HepG2 (cell line): ENCODE data around the gene SIGMAR1. TPM values are rescaled to one million over a fixed set of nuclear protein-coding genes. Genes with fewer than 3 reads are reported as not detected.

Source experiments
- ATAC-seq: fragments of 200-7000 bp; cut with Tn5 transposase; 3 replicates; pipeline ENCODE4 v1.9.1; 2020; ENCODE audit warnings: mild to moderate bottlenecking, moderate library complexity
- BruUV-seq: library from RNA; stranded (reverse); fragments of 400-500 nt; replicated peaks from 2 replicates; lab custom pipeline; 2021; lab: Mats Ljungman, UMichigan
- CTCF ChIA-PET: fragments of 300-600 bp; formaldehyde crosslinking; extraction: SDS; loops from one replicate; lab custom pipeline; 2021; ENCODE audit warnings: low total read pairs, inconsistent platforms, low intra/inter-chr PET ratio; lab: Yijun Ruan, JAX
- POLR2A ChIA-PET: fragments of 350-600 bp; sonication (Branson Sonifier 250); formaldehyde crosslinking; loops from one replicate; lab custom pipeline; 2020; ENCODE audit warnings: antibody characterized with exemption, inconsistent platforms; lab: Yijun Ruan, JAX
- DNase-seq: peaks from one replicate; pipeline ENCODE4 v3.0.0-alpha.2; 2015; ENCODE audit warnings: low spot score
- FAIRE-seq: peaks from 3 replicates; lab custom pipeline; 2011; peaks lifted over from hg19 to GRCh38; lab: Jason Lieb, UNC
- H2AFZ ChIP-seq: one replicate; pipeline ENCODE4 v1.6.1; 2011; ENCODE audit warnings: low read length, inconsistent platforms
- H3K27ac ChIP-seq: fragments of 300-600 bp; 3 replicates; pipeline ENCODE4 v1.8.0; 2011; ENCODE audit warnings: mixed run types, mild to moderate bottlenecking, mixed read lengths, low read length, inconsistent platforms; ENCODE audit not compliant: insufficient read depth; ENCODE audit errors: extremely low read length
- H3K27me3 ChIP-seq, 2 experiments: fragments of 200-600 bp in 1 of 2; 2 replicates in 1 of 2; 3 replicates in 1 of 2; pipeline versions ENCODE4 v1.6.0 to v1.8.0; 2011; ENCODE audit warnings: low read length in 2 of 2, mild to moderate bottlenecking in 2 of 2, moderate library complexity in 2 of 2, inconsistent platforms in 1 of 2; ENCODE audit not compliant: insufficient read depth in 2 of 2, control insufficient read depth in 1 of 2
- H3K36me3 ChIP-seq, 2 experiments: fragments of 200-600 bp in 1 of 2; replicated peaks in 1 of 2; 2 replicates in 1 of 2; 3 replicates in 1 of 2; pipeline versions ENCODE4 v1.5.1 to v1.8.0; 2011; ENCODE audit warnings: low read length in 2 of 2, inconsistent platforms in 1 of 2; ENCODE audit not compliant: insufficient read depth in 2 of 2, control insufficient read depth in 1 of 2
- H3K4me1 ChIP-seq: 2 replicates; pipeline ENCODE4 v1.5.1; 2012; ENCODE audit warnings: low read length, inconsistent platforms; ENCODE audit not compliant: insufficient read depth
- H3K4me2 ChIP-seq: 2 replicates; pipeline ENCODE4 v1.6.0; 2011; ENCODE audit warnings: low read depth, low read length, inconsistent platforms
- H3K4me3 ChIP-seq, 3 experiments: fragments of 200-600 bp in 1 of 3; sonication (generic), shearing (Covaris generic) in 1 of 3; replicated peaks in 1 of 3; 2 replicates each; pipeline ENCODE4 v1.5.1; 2011 to 2016; ENCODE audit warnings: low read length in 3 of 3, inconsistent platforms in 2 of 3, low read depth in 2 of 3, mild to moderate bottlenecking in 2 of 3, control low read depth in 1 of 3, mixed read lengths in 1 of 3; ENCODE audit not compliant: insufficient read depth in 1 of 3
- H3K79me2 ChIP-seq: one replicate; pipeline ENCODE4 v1.6.1; 2011; ENCODE audit warnings: low read length, inconsistent platforms; ENCODE audit not compliant: insufficient read depth
- H3K9ac ChIP-seq: 2 replicates; pipeline ENCODE4 v1.6.0; 2011; ENCODE audit warnings: mild to moderate bottlenecking, low read depth, low read length, inconsistent platforms; ENCODE audit not compliant: insufficient read depth
- H3K9me3 ChIP-seq: 2 replicates; pipeline ENCODE4 v1.5.1; 2012; ENCODE audit warnings: mild to moderate bottlenecking, low read length
- H4K20me1 ChIP-seq: 2 replicates; pipeline ENCODE4 v1.6.0; 2011; ENCODE audit warnings: inconsistent platforms, mild to moderate bottlenecking, low read length, moderate library complexity; ENCODE audit not compliant: insufficient read depth
- ARNT ChIP-seq: fragments of 450-650 bp; IDR thresholded peaks from 2 replicates; pipeline ENCODE4 v1.6.1; 2017
- CHCHD3 ChIP-seq: sonication (generic); formaldehyde crosslinking; IDR thresholded peaks from 2 replicates; pipeline ENCODE4 v1.8.0; 2022; ENCODE audit warnings: mild to moderate bottlenecking, missing genetic modification reagents, moderate library complexity
- GATA4 ChIP-seq: sonication (generic); IDR thresholded peaks from 2 replicates; pipeline ENCODE4 v1.6.1; 2016; ENCODE audit warnings: antibody characterized with exemption, low read depth, borderline replicate concordance
- MAFF ChIP-seq: IDR thresholded peaks from 2 replicates; pipeline ENCODE4 v1.6.1; 2011; ENCODE audit warnings: low read depth, low read length, improper control_type of control experiment
- MED1 ChIP-seq: sonication (generic); formaldehyde crosslinking; IDR thresholded peaks from 2 replicates; pipeline ENCODE4 v1.4.0; 2020; ENCODE audit warnings: missing genetic modification reagents
- MED8 ChIP-seq: sonication (generic); formaldehyde crosslinking; IDR thresholded peaks from 2 replicates; pipeline ENCODE4 v1.8.1; 2023; ENCODE audit warnings: mild to moderate bottlenecking, missing genetic modification reagents; ENCODE audit not compliant: insufficient replicate concordance
- RBM22 ChIP-seq: fragments of 200-400 bp; formaldehyde crosslinking; optimal IDR thresholded peaks from 2 replicates; pipeline ENCODE3; 2017; ENCODE audit warnings: mild to moderate bottlenecking, low read length, moderate library complexity
- SKIL ChIP-seq: sonication (generic); formaldehyde crosslinking; IDR thresholded peaks from 2 replicates; pipeline ENCODE4 v1.8.0; 2022; ENCODE audit warnings: missing genetic modification reagents, mild to moderate bottlenecking, moderate library complexity, borderline replicate concordance
- SP1 ChIP-seq, 2 experiments: fragments of 450-650 bp in 1 of 2; sonication (generic) in 1 of 2; formaldehyde crosslinking in 1 of 2; IDR thresholded peaks; 2 replicates each; pipeline versions ENCODE4 v1.4.0 to v1.6.1; 2016 to 2020; ENCODE audit warnings: missing genetic modification reagents in 1 of 2
- ZNF496 ChIP-seq: sonication (generic); formaldehyde crosslinking; IDR thresholded peaks from 2 replicates; pipeline ENCODE4 v1.8.1; 2023; ENCODE audit warnings: mild to moderate bottlenecking, moderate library complexity, missing genetic modification reagents; ENCODE audit not compliant: insufficient replicate concordance
- ZNF720 ChIP-seq: sonication (generic); formaldehyde crosslinking; IDR thresholded peaks from 2 replicates; pipeline ENCODE4 v1.4.0; 2020; ENCODE audit warnings: missing genetic modification reagents
- ZNF775 ChIP-seq: sonication (generic); formaldehyde crosslinking; IDR thresholded peaks from 2 replicates; pipeline ENCODE4 v1.4.0; 2020; ENCODE audit warnings: missing genetic modification reagents, mild to moderate bottlenecking, moderate library complexity, borderline replicate concordance
- ZNF816 ChIP-seq: sonication (generic); formaldehyde crosslinking; IDR thresholded peaks from 2 replicates; pipeline ENCODE4 v1.8.0; 2022; ENCODE audit warnings: missing genetic modification reagents, mild to moderate bottlenecking, borderline replicate concordance
- ZNF841 ChIP-seq: sonication (generic); formaldehyde crosslinking; IDR thresholded peaks from 2 replicates; pipeline ENCODE4 v1.8.1; 2023; ENCODE audit warnings: missing genetic modification reagents, borderline replicate concordance
- ZSCAN20 ChIP-seq: sonication (generic); formaldehyde crosslinking; IDR thresholded peaks from 2 replicates; pipeline ENCODE4 v1.4.0; 2020; ENCODE audit warnings: missing genetic modification reagents, mild to moderate bottlenecking, borderline replicate concordance
- WGBS: methylation state at CpG from one replicate; pipeline ENCODE4 v1.1.6; 2017; ENCODE audit warnings: low lambda C conversion rate; 5-methylcytosine and 5-hydroxymethylcytosine counted together
- in situ Hi-C: cut with HindIII; loops from 2 replicates; pipeline ENCODE4 v1.10.0; 2017; ENCODE audit warnings: low pct_unique_long_range_greater_than_20kb; ENCODE audit not compliant: extremely low pct_ligation_motif_present
- intact Hi-C: fragments of 100-400 bp; cut with micrococcal nuclease; formaldehyde crosslinking; loops from one replicate; pipeline ENCODE4 v1.10.0; 2022; ENCODE audit not compliant: unreplicated experiment
- polyA plus RNA-seq, 8 experiments: library from polyadenylated mRNA; depleted of rRNA in 3 of 8; stranded (reverse) in 7 of 8; unstranded in 1 of 8; fragments of >200 nt; fragmentation: Illumina TruSeq in 4 of 8; extraction: Trizol in 4 of 8; gene quantifications; 2 replicates each; pipeline versions ENCODE4 v1.2.1 to v1.2.3, GENCODE V29; 2011 to 2016; ENCODE audit warnings: low read depth in 4 of 8, missing spikeins in 1 of 8, mixed read lengths in 1 of 8; ENCODE audit not compliant: insufficient read depth in 1 of 8
- total RNA-seq, 5 experiments: library from RNA; depleted of rRNA; stranded (reverse); fragments of >200 nt; fragmentation: Illumina TruSeq; extraction: Trizol; gene quantifications; 2 replicates each; pipeline ENCODE4 v1.2.3, GENCODE V29; 2016; ENCODE audit warnings: low read depth in 1 of 5
- TF ChIP-seq, protein P1 (sequence below): fragments of 450-650 bp; IDR thresholded peaks from 2 replicates; pipeline ENCODE4 v1.6.1; 2016

SIGMAR1 gene
- total and polyA plus RNA-seq, 2 of the 13 experiments (the other 11 are each of a cell fraction or from before 2014, with no cell fraction given) = 38.9 to 60.8 TPM

DNA sequence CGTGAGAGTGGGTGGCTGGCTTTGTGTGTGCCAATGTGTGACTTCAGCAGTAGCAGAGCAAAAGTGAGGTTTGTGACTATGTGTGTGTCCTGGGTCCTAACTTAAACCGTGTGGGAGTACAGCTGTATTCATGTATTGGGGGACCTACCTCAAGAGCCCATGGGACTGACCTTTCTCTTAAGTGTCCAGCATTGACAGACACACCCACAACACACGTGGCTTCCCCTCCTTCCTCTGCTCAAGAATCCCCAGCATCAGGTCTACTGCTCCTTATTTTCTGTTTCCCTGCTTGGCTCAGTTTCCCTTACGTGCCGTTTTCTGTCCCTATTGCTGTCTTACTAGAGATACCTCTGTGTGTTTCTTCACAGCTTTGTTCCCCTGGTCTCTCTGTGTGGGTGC lies 15.0 kb upstream of the SIGMAR1 start (continued):
- TF ChIP-seq, protein P1, sequence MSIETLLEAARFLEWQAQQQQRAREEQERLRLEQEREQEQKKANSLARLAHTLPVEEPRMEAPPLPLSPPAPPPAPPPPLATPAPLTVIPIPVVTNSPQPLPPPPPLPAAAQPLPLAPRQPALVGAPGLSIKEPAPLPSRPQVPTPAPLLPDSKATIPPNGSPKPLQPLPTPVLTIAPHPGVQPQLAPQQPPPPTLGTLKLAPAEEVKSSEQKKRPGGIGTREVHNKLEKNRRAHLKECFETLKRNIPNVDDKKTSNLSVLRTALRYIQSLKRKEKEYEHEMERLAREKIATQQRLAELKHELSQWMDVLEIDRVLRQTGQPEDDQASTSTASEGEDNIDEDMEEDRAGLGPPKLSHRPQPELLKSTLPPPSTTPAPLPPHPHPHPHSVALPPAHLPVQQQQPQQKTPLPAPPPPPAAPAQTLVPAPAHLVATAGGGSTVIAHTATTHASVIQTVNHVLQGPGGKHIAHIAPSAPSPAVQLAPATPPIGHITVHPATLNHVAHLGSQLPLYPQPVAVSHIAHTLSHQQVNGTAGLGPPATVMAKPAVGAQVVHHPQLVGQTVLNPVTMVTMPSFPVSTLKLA = no peak
- TF ChIP-seq ZSCAN20 (CRISPR knock-in tag) = no peak

GRCh38 chr9:34651876-34652601 lies 14.5 kb upstream of the SIGMAR1 start, which contains the start of gene IL11RA:
TSS of gene IL11RA (plus strand) at chr9:34652185. CDS start at chr9:34655218, 3,033 bp downstream.
- FAIRE-seq = peak; percentile 84
- Histone ChIP-seq H3K9ac (peak within 1 kb of the TSS; percentile 68), H3K4me1 (peaks cover 57% of the 10 kb centered on the region), H3K4me2 (peak within 1 kb of the TSS; percentile 100), H3K9me3 (no peaks in the 10 kb centered on the region), H4K20me1 (no peaks in the 10 kb centered on the region), H3K27ac (peak within 1 kb of the TSS; percentile 75), H3K4me3 (peak within 1 kb of the TSS; percentile 45 to 67 (median 57)), H3K36me3 (peaks cover 8 to 18% of the 10 kb centered on the region in 2 experiments), H2AFZ (no peak within 1 kb of the TSS), H3K27me3 (no peaks in the 10 kb centered on the region; a peak in 3 of 5 replicates), H3K79me2 (peaks cover 16% of the 10 kb centered on the region)
- DNase-seq = peak; percentile 92
- ChIA-PET CTCF (interaction anchor here (0.9 kb wide), 1 partner anchor 12 kb away, joined by 3 read pairs; no protein-coding TSS in a partner anchor), POLR2A (interaction anchor here (1.0 to 3.1 kb wide), 8 partner anchors 9 to 32 kb away, joined by 3 to 29 read pairs (median 5); partner anchors contain the start of genes CCL27, DCTN3 and SIGMAR1)
- peak; percentile 84 for ATAC-seq
- intact Hi-C loops = no loop called here
- 1% methylated on average over 9 of the region's 24 CpGs for WGBS
- no TSS peak for BruUV-seq
- in situ Hi-C loops = no loop called here
- peak; percentile 65; the same call in 1 of the 2 replicates for TF ChIP-seq ZNF841 (CRISPR knock-in tag)
- TF ChIP-seq ZNF775 = no peak
- no peak for TF ChIP-seq ARNT
- TF ChIP-seq MAFF = no peak
- TF ChIP-seq SP1 (IDR thresholded peaks at IDR 0.05) = no peak
- TF ChIP-seq SP1 (CRISPR knock-in tag; IDR thresholded peaks at IDR 0.05) = peak; percentile 72
- peak; percentile 59; the same call in 1 of the 2 replicates for TF ChIP-seq GATA4
- no peak; the same call in 1 of the 2 replicates for TF ChIP-seq ZNF816
- TF ChIP-seq, protein P1 = 0 out of 2 replicates have a peak, but pooled peaks have one; percentile 5
- TF ChIP-seq MED1 (CRISPR knock-in tag) = peak; percentile 38; the same call in 1 of the 2 replicates
- 0 out of 2 replicates have a peak, but pooled peaks have one; percentile 50 for TF ChIP-seq CHCHD3
- no peak for TF ChIP-seq ZNF496 (CRISPR knock-in tag)
- TF ChIP-seq MED8 = peak; percentile 45
- TF ChIP-seq ZNF720 = no peak
- peak; percentile 71 for TF ChIP-seq SKIL (CRISPR knock-in tag)
- peak; percentile 21 for TF ChIP-seq RBM22
